Keratinocyte (primary cell): ENCODE data around the gene CYTH2.

ENCODE experiments used
- EZH2 ChIP-seq: IDR thresholded peaks from one replicate; pipeline ENCODE4 v1.6.1; 2012; ENCODE audit warnings: inconsistent platforms, mild to moderate bottlenecking, low read length, moderate library complexity
- TF ChIP-seq, protein P1 (sequence below), 3 experiments: IDR thresholded peaks in 1 of 3; conservative IDR thresholded peaks in 1 of 3; optimal IDR thresholded peaks in 1 of 3; 2 replicates in 2 of 3; 3 replicates in 1 of 3; pipeline versions ENCODE3 to v1.5.1; 2011; ENCODE audit warnings: low read length in 3 of 3, mild to moderate bottlenecking in 3 of 3, moderate library complexity in 2 of 3, control low read depth in 1 of 3, inconsistent platforms in 1 of 3; ENCODE audit not compliant: insufficient read depth in 2 of 3; ENCODE audit errors: extremely low read depth in 1 of 3

- TF ChIP-seq, protein P1, sequence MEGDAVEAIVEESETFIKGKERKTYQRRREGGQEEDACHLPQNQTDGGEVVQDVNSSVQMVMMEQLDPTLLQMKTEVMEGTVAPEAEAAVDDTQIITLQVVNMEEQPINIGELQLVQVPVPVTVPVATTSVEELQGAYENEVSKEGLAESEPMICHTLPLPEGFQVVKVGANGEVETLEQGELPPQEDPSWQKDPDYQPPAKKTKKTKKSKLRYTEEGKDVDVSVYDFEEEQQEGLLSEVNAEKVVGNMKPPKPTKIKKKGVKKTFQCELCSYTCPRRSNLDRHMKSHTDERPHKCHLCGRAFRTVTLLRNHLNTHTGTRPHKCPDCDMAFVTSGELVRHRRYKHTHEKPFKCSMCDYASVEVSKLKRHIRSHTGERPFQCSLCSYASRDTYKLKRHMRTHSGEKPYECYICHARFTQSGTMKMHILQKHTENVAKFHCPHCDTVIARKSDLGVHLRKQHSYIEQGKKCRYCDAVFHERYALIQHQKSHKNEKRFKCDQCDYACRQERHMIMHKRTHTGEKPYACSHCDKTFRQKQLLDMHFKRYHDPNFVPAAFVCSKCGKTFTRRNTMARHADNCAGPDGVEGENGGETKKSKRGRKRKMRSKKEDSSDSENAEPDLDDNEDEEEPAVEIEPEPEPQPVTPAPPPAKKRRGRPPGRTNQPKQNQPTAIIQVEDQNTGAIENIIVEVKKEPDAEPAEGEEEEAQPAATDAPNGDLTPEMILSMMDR (optimal IDR thresholded peaks at IDR 0.05 in 1 of 3, IDR thresholded peaks at IDR 0.05 in 1 of 3, conservative IDR thresholded peaks at IDR 0.05 in 1 of 3; ENCODE audit: extremely low read depth in 1 of 3, insufficient read depth in 2 of 3, low read length in 3 of 3) = no peak
- TF ChIP-seq EZH2 = no peak
Measured at GRCh38 chr19:48509467-48510194, 40.5 kb downstream of the CYTH2 start.
